Spleen (tissue), 11 donors: ENCODE results near the gene APLP1. TPM values are rescaled to one million over a fixed set of nuclear protein-coding genes. Genes with fewer than 3 reads are reported as not detected.

Source experiments
- DNase-seq: peaks from one replicate; pipeline ENCODE4 v3.0.0-alpha.2; 2020
- H3K27ac ChIP-seq, 8 donors: fragments of 200-600 bp; sonication (generic) in 7 of 8; 1 replicate in 4 of 8; 2 replicates in 4 of 8; pipeline versions ENCODE4 v1.5.0 to v1.8.0; 2016 to 2021; ENCODE audit warnings: inconsistent platforms in 4 of 8, mild to moderate bottlenecking in 4 of 8, moderate library complexity in 1 of 8
- H3K27me3 ChIP-seq, 7 donors: fragments of 200-600 bp; sonication (generic) in 6 of 7; replicated peaks in 1 of 7; 1 replicate in 4 of 7; 2 replicates in 3 of 7; pipeline versions ENCODE4 v1.5.0 to v1.8.0; 2016 to 2021; ENCODE audit warnings: inconsistent platforms in 3 of 7, mild to moderate bottlenecking in 1 of 7
- H3K36me3 ChIP-seq, 6 donors: fragments of 200-600 bp; sonication (generic) in 5 of 6; 1 replicate in 4 of 6; 2 replicates in 2 of 6; pipeline versions ENCODE4 v1.5.0 to v1.8.0; 2016 to 2021; ENCODE audit warnings: inconsistent platforms in 2 of 6
- H3K4me1 ChIP-seq, 6 donors: fragments of 200-600 bp; sonication (generic) in 5 of 6; 1 replicate in 3 of 6; 2 replicates in 3 of 6; pipeline versions ENCODE4 v1.5.0 to v1.8.0; 2016 to 2021; ENCODE audit warnings: inconsistent platforms in 3 of 6
- H3K4me3 ChIP-seq, 8 donors: fragments of 200-600 bp; sonication (generic) in 7 of 8; 1 replicate in 4 of 8; 2 replicates in 4 of 8; pipeline versions ENCODE4 v1.5.0 to v1.8.0; 2016 to 2021; ENCODE audit warnings: inconsistent platforms in 4 of 8, mild to moderate bottlenecking in 4 of 8, moderate library complexity in 2 of 8
- H3K9me3 ChIP-seq, 8 donors: fragments of 200-600 bp; sonication (generic) in 7 of 8; 1 replicate in 4 of 8; 2 replicates in 4 of 8; pipeline versions ENCODE4 v1.5.0 to v1.8.0; 2016 to 2021; ENCODE audit warnings: inconsistent platforms in 4 of 8
- POLR2A ChIP-seq, 3 donors: fragments of 450-650 bp; IDR thresholded peaks; one replicate each; pipeline ENCODE4 v1.5.1; 2017; ENCODE audit warnings: antibody characterized with exemption in 3 of 3, mild to moderate bottlenecking in 1 of 3
- POLR2AphosphoS5 ChIP-seq, 3 donors: sonication (generic); formaldehyde crosslinking; IDR thresholded peaks; one replicate each; pipeline ENCODE4 v1.5.1; 2017; ENCODE audit warnings: antibody characterized with exemption in 3 of 3
- WGBS, 5 donors: extraction: QIAGEN DNeasy Blood & Tissue Kit in 3 of 5; methylation state at CpG; one replicate each; pipeline versions ENCODE4 v1.1.5 to v1.1.7; 2013 to 2018; 5-methylcytosine and 5-hydroxymethylcytosine counted together
- intact Hi-C: fragments of 100-400 bp; cut with DNase I; formaldehyde crosslinking; loops from one replicate; pipeline ENCODE4 v1.15.0; 2023; ENCODE audit warnings: low total_unique reads
- polyA plus RNA-seq, 3 donors: library from polyadenylated mRNA; stranded (reverse); fragments of 200-250 nt; gene quantifications; one replicate each; pipeline ENCODE4 v1.2.1, GENCODE V29; 2013
- total RNA-seq, 7 donors: library from RNA; depleted of rRNA in 3 of 7; stranded (reverse); fragments of >200 nt in 3 of 7; fragmentation: NEBNext Ultra II Directional in 4 of 7; extraction: Animal tissue kit (Norgen Biotek cat#: 25700) in 4 of 7; gene quantifications; one replicate each; pipeline versions ENCODE4 v1.1.0 to v1.2.1, GENCODE V29; 2016 to 2021
- TF ChIP-seq, protein P1 (sequence below), 11 experiments: fragments of 200-600 bp in 7 of 11; fragments of 450-650 bp in 4 of 11; sonication (generic) in 4 of 11; IDR thresholded peaks in 8 of 11; conservative IDR thresholded peaks in 3 of 11; 1 replicate in 7 of 11; 2 replicates in 4 of 11; pipeline versions ENCODE4 v1.4.0 to v1.8.0; 2016 to 2021; ENCODE audit warnings: antibody characterized with exemption in 11 of 11, inconsistent platforms in 4 of 11, mild to moderate bottlenecking in 1 of 11
- donor health status: healthy with polysubstance abuse.
- donor health status: DM: no; HTN: no; CAD: no; lungs with moderate emphysema.
- donor health status: DM: no; HTN: no; CAD: no.
- donor health status: Bipolar disorder and iron deficiency.
- donor health status: healthy.
- donor health status: DM: no; HTN: no; CAD: no.
- donor health status: DM: yes; HTN: yes; CAD: no.

The APLP1 gene
- total and polyA plus RNA-seq, 10 donors = 0.57 to 3.6 (median 1.2) TPM; not detected in 2

DNA sequence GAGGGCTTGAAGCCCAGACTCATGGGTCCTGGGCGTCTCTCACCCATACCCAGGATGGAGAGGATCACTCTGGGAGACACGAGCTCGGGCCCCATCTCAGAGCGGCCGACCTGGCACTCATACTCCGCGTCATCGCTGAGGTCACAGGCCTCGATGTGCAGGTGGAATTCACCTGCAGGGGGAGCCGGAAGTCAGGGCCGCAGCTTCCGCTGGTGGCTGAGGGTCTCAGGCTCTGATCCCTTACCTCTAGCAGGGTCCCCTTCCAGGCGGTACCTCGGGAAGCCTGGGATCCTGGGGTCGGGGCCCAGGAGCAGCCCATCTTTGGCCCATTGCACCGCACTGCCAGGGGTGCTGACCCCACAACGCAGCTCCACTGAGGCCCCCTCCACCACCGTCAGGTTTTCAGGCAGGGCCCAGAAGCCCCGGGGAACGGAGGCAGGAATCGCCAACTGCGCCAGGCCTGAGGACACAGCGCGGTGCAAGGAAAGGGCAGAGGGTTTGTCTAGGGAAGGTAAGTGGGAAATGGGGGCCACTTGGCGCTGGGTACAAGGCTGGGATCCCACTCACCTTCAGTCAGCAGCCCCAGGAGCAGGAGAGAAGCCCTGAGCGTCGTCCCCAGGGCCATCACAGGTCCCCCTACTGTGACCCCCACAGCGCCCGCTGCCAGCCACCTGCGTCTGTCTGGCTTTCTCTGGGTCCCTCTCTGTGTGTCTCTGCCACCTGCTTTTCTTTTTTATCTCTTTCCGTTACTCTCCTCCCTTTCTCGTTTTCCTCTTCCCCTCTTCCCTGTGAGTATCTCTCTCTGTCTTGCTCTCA is 17.0 kb upstream of the APLP1 start:
- no peak for DNase-seq
- Histone ChIP-seq H3K27ac (no peak overlapping the region), H3K9me3 (no peaks in the 10 kb centered on the region), H3K4me3 (no peak overlapping the region), H3K36me3 (no peaks in the 10 kb centered on the region), H3K4me1 (peaks cover 2 to 6% (median 5%) of the 10 kb centered on the region in 6 donors), H3K27me3 (peaks cover 0 to 98% (median 57%) of the 10 kb centered on the region in 7 donors)
- TF ChIP-seq POLR2AphosphoS5 (IDR thresholded peaks at IDR 0.05) (no peak), POLR2A (IDR thresholded peaks at IDR 0.05) (no peak)
- TF ChIP-seq, protein P1, sequence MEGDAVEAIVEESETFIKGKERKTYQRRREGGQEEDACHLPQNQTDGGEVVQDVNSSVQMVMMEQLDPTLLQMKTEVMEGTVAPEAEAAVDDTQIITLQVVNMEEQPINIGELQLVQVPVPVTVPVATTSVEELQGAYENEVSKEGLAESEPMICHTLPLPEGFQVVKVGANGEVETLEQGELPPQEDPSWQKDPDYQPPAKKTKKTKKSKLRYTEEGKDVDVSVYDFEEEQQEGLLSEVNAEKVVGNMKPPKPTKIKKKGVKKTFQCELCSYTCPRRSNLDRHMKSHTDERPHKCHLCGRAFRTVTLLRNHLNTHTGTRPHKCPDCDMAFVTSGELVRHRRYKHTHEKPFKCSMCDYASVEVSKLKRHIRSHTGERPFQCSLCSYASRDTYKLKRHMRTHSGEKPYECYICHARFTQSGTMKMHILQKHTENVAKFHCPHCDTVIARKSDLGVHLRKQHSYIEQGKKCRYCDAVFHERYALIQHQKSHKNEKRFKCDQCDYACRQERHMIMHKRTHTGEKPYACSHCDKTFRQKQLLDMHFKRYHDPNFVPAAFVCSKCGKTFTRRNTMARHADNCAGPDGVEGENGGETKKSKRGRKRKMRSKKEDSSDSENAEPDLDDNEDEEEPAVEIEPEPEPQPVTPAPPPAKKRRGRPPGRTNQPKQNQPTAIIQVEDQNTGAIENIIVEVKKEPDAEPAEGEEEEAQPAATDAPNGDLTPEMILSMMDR (IDR thresholded peaks at IDR 0.05 in 8 of 11, conservative IDR thresholded peaks at IDR 0.05 in 3 of 11) = no peak
- 45 to 53% (median 46%) methylated on average over 23 to 32 of the region's 32 CpGs for WGBS, 5 donors
- intact Hi-C loops = no loop called here

DNA sequence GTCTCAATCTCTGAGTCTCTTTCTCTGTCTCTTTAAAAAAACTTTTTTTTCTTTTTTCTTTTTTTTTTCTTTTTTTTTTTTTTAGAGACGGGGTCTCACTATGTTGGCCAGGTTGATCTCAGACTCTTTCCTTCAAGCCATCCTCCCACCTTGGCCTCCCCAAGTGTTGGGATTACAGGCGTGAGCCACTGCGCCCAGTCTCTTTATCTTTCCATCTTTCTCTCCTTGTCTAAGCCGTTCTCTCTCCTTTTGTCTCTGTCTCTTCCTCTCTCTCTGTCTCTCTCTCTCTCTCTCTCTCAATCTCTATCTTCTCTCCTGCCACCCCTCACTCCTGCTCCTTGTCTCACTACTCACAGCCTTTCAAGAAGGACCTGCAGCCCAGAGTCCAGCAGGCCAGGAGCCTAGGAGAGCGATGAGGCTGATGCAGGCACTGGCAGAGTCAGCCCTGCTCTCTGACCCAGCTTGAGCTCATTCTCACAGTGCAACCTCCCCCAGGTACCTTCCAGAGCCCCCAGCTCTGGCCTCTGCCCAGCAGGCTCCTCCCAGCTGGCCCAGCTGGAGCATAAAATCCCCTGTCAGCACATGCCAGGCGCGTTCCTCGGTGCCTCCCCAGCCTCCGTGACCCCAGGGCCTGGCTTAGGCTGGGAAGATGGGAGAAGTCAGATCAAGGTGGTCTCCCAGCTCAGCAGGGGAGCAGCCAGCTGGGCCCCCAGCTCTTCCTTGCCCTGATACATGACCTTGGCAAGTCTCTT is 16.2 kb upstream of the APLP1 start, which contains the start of gene NPHS1:
Gene NPHS1, minus strand, starts transcription at position 476 of the 752 bp plus-strand sequence. CDS start 667 bp downstream, outside the sequence.
- WGBS, 5 donors = 45 to 75% (median 65%) methylated on average over 9 of the region's 9 CpGs

DNA sequence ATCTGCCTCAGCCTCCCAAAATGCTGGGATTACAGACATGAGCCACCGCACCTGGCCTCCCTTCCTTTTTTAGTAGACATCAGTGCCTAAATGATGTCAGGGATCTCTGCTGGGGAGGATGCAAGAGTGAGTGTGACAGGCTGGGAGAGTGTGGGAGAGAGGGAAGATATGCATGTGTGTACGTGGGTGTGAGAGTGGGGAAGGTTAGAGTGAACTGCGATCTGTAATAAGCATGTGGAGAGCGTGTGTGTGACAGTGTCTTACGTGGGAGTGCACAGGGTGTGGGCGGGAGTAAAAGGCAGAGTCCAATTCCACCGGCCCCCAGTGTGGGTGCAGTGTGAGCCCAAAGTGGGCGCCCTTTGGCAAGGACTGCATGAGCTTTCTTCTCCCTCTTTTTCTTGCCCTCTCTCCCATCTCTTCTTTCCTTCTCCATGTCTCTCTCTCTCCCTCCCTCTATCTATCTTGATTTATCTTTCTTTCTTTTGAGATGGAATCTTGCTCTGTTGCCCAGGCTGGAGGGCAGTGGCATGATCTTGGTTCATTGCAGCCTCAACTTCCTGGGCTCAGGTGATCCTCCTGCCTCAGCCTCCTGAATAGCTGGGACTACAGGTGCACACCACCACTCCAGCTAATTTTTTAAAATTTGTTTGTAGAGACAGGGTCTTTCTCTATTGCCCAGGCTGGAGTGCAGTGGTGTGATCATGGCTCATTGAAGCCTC is 15.2 kb upstream of the APLP1 start:
- 56 to 75% (median 69%) methylated on average over 8 of the region's 8 CpGs for WGBS, 5 donors
- Histone ChIP-seq H3K36me3 (no peaks in the 10 kb centered on the region), H3K27me3 (peaks cover 0 to 99% (median 56%) of the 10 kb centered on the region in 7 donors), H3K4me3 (no peak overlapping the region), H3K9me3 (no peaks in the 10 kb centered on the region), H3K4me1 (peaks cover 5 to 17% (median 15%) of the 10 kb centered on the region in 6 donors), H3K27ac (no peak overlapping the region)
- TF ChIP-seq POLR2AphosphoS5 (IDR thresholded peaks at IDR 0.05) = no peak
- TF ChIP-seq, protein P1 (IDR thresholded peaks at IDR 0.05 in 8 of 11, conservative IDR thresholded peaks at IDR 0.05 in 3 of 11) = no peak
- no peak for TF ChIP-seq POLR2A (IDR thresholded peaks at IDR 0.05)
- intact Hi-C loops = no loop called here
- no peak for DNase-seq

More for the DNA sequence above, 16.2 kb upstream of the APLP1 start, which contains the start of gene NPHS1:
- no peak for DNase-seq
- Histone ChIP-seq H3K9me3 (no peaks in the 10 kb centered on the region), H3K27ac (no peak within 1 kb of the TSS), H3K36me3 (no peaks in the 10 kb centered on the region), H3K4me3 (no peak within 1 kb of the TSS), H3K27me3 (peaks cover 0 to 99% (median 60%) of the 10 kb centered on the region in 7 donors), H3K4me1 (peaks cover 5 to 14% (median 13%) of the 10 kb centered on the region in 6 donors)
- intact Hi-C loops = no loop called here
- TF ChIP-seq POLR2AphosphoS5 (IDR thresholded peaks at IDR 0.05) (no peak), POLR2A (IDR thresholded peaks at IDR 0.05) (no peak)
- TF ChIP-seq, protein P1 (IDR thresholded peaks at IDR 0.05 in 8 of 11, conservative IDR thresholded peaks at IDR 0.05 in 3 of 11) = no peak
